SK-N-SH (cell line): ENCODE results near the gene HARS2. TPM values are rescaled to one million over a fixed set of nuclear protein-coding genes. Genes with fewer than 3 reads are reported as not detected.

Source experiments
- CTCF ChIA-PET: fragments of 300-600, 350-600 bp; formaldehyde crosslinking; extraction: SDS; loops from one replicate; lab custom pipeline; 2021; lab: Yijun Ruan, JAX
- POLR2A ChIA-PET: fragments of 350-600 bp; sonication (Branson Sonifier 250); formaldehyde crosslinking; extraction: SDS; loops from one replicate; lab custom pipeline; 2020; ENCODE audit warnings: antibody characterized with exemption, inconsistent platforms; lab: Yijun Ruan, JAX
- DNase-seq: peaks from one replicate; pipeline ENCODE4 v3.0.0; 2012
- H2AFZ ChIP-seq: fragments of 200-600 bp; sonication (generic); 2 replicates; pipeline ENCODE4 v1.8.1; 2016; ENCODE audit warnings: antibody characterized with exemption, mild to moderate bottlenecking, low read depth
- H3F3A ChIP-seq: fragments of 200-600 bp; sonication (generic); replicated peaks from 2 replicates; pipeline ENCODE3; 2016; ENCODE audit warnings: antibody characterized with exemption, mild to moderate bottlenecking; ENCODE audit not compliant: insufficient read depth
- H3K27ac ChIP-seq, 2 experiments: fragments of 200-500 bp in 1 of 2; fragments of 200-600 bp in 1 of 2; sonication (Bioruptor generic) in 1 of 2; sonication (generic), shearing (Covaris generic) in 1 of 2; 2 replicates each; pipeline versions ENCODE4 v1.5.1 to v1.6.1; 2014 to 2016; ENCODE audit warnings: low read depth in 2 of 2, inconsistent platforms in 1 of 2, low read length in 1 of 2, mild to moderate bottlenecking in 1 of 2, mixed read lengths in 1 of 2
- H3K27me3 ChIP-seq: fragments of 200-600 bp; sonication (generic), shearing (Covaris generic); 2 replicates; pipeline ENCODE4 v1.6.1; 2016; ENCODE audit warnings: mixed run types; ENCODE audit not compliant: insufficient read depth
- H3K36me3 ChIP-seq, 2 experiments: fragments of 200-500 bp in 1 of 2; fragments of 200-600 bp in 1 of 2; sonication (Bioruptor generic) in 1 of 2; sonication (generic) in 1 of 2; replicated peaks in 1 of 2; 2 replicates each; pipeline versions ENCODE3 to v1.5.1; 2014 to 2016; ENCODE audit warnings: low read length in 1 of 2, mild to moderate bottlenecking in 1 of 2; ENCODE audit not compliant: insufficient read depth in 2 of 2, control insufficient read depth in 1 of 2
- H3K4me1 ChIP-seq, 2 experiments: fragments of 200-500 bp in 1 of 2; fragments of 200-600 bp in 1 of 2; sonication (Bioruptor generic) in 1 of 2; sonication (generic), shearing (Covaris generic) in 1 of 2; 2 replicates each; pipeline versions ENCODE4 v1.5.1 to v1.6.1; 2014 to 2016; ENCODE audit warnings: low read depth in 1 of 2, low read length in 1 of 2, mixed run types in 1 of 2; ENCODE audit not compliant: insufficient read depth in 2 of 2, control insufficient read depth in 1 of 2
- H3K4me2 ChIP-seq: fragments of 200-600 bp; sonication (generic), shearing (Covaris generic); 2 replicates; pipeline ENCODE4 v1.6.1; 2017; ENCODE audit warnings: mixed run types
- H3K4me3 ChIP-seq, 2 experiments: fragments of 200-500 bp in 1 of 2; fragments of 200-600 bp in 1 of 2; sonication (Bioruptor generic) in 1 of 2; sonication (generic), shearing (Covaris generic) in 1 of 2; 2 replicates each; pipeline versions ENCODE4 v1.5.1 to v1.8.1; 2014 to 2016; ENCODE audit warnings: low read depth in 2 of 2, inconsistent platforms in 1 of 2, low read length in 1 of 2, mild to moderate bottlenecking in 1 of 2, mixed read lengths in 1 of 2, moderate library complexity in 1 of 2
- H3K79me2 ChIP-seq: fragments of 200-600 bp; sonication (generic); 2 replicates; pipeline ENCODE4 v1.8.1; 2017; ENCODE audit warnings: mild to moderate bottlenecking; ENCODE audit not compliant: insufficient read depth
- H3K9ac ChIP-seq: fragments of 200-600 bp; sonication (generic); 2 replicates; pipeline ENCODE4 v1.6.1; 2017; ENCODE audit warnings: mixed run types
- H3K9me2 ChIP-seq: fragments of 200-600 bp; sonication (generic); 2 replicates; pipeline ENCODE4 v1.6.1; 2017; ENCODE audit warnings: mixed run types
- H3K9me3 ChIP-seq: fragments of 200-600 bp; sonication (generic); 2 replicates; pipeline ENCODE4 v1.6.1; 2017; ENCODE audit warnings: mixed run types, mild to moderate bottlenecking, moderate library complexity
- H4K20me1 ChIP-seq: fragments of 200-600 bp; sonication (generic); 2 replicates; pipeline ENCODE4 v1.6.1; 2017; ENCODE audit warnings: mild to moderate bottlenecking, mixed run types; ENCODE audit not compliant: insufficient read depth
- CHD2 ChIP-seq: fragments of 150-350 bp; IDR thresholded peaks from 2 replicates; pipeline ENCODE4 v1.6.1; 2018; ENCODE audit warnings: low read length; ENCODE audit not compliant: partially characterized antibody
- ELF1 ChIP-seq: IDR thresholded peaks from 2 replicates; pipeline ENCODE4 v1.4.0; 2012
- EP300 ChIP-seq, 2 experiments: IDR thresholded peaks; 2 replicates each; pipeline versions ENCODE4 v1.4.0 to v1.6.1; 2012; ENCODE audit warnings: borderline replicate concordance in 1 of 2, low read depth in 1 of 2, low read length in 1 of 2
- FOXM1 ChIP-seq: IDR thresholded peaks from 2 replicates; pipeline ENCODE4 v1.4.0; 2012; ENCODE audit warnings: low read depth, mild to moderate bottlenecking
- GABPA ChIP-seq: IDR thresholded peaks from 2 replicates; pipeline ENCODE4 v1.4.0; 2012; ENCODE audit warnings: low read depth, mild to moderate bottlenecking
- MEF2A ChIP-seq: IDR thresholded peaks from 2 replicates; pipeline ENCODE4 v1.4.0; 2012; ENCODE audit warnings: low read depth, borderline replicate concordance
- NFIC ChIP-seq: IDR thresholded peaks from 2 replicates; pipeline ENCODE4 v1.4.0; 2012; ENCODE audit warnings: borderline replicate concordance
- NRF1 ChIP-seq: IDR thresholded peaks from 2 replicates; pipeline ENCODE4 v1.6.1; 2012; ENCODE audit warnings: low read depth, mild to moderate bottlenecking, low read length
- POLR2AphosphoS5 ChIP-seq: IDR thresholded peaks from 2 replicates; pipeline ENCODE4 v1.6.1; 2012; ENCODE audit warnings: low read depth, low read length
- RAD21 ChIP-seq: IDR thresholded peaks from 2 replicates; pipeline ENCODE4 v1.6.1; 2012; ENCODE audit warnings: mild to moderate bottlenecking, low read length
- RFX5 ChIP-seq: IDR thresholded peaks from 2 replicates; pipeline ENCODE4 v1.6.1; 2012; ENCODE audit warnings: mild to moderate bottlenecking, improper control_type of control experiment, low read length
- SIN3A ChIP-seq: IDR thresholded peaks from 2 replicates; pipeline ENCODE4 v1.6.1; 2012; ENCODE audit warnings: low read depth, mild to moderate bottlenecking, low read length, moderate library complexity, borderline replicate concordance
- SMC3 ChIP-seq: IDR thresholded peaks from 2 replicates; pipeline ENCODE4 v1.6.1; 2012; ENCODE audit warnings: low read depth, low read length, improper control_type of control experiment
- TCF12 ChIP-seq: IDR thresholded peaks from 2 replicates; pipeline ENCODE4 v1.4.0; 2012
- TEAD4 ChIP-seq: IDR thresholded peaks from 2 replicates; pipeline ENCODE4 v1.4.0; 2012; ENCODE audit warnings: mild to moderate bottlenecking, borderline replicate concordance; ENCODE audit not compliant: insufficient read depth
- YY1 ChIP-seq: IDR thresholded peaks from 2 replicates; pipeline ENCODE4 v1.4.0; 2012; ENCODE audit warnings: low read depth, mild to moderate bottlenecking
- WGBS: methylation state at CpG from one replicate; pipeline ENCODE4 v1.1.6; 2017; ENCODE audit warnings: low lambda C conversion rate; 5-methylcytosine and 5-hydroxymethylcytosine counted together
- polyA plus RNA-seq, 3 experiments: library from polyadenylated mRNA; depleted of rRNA; stranded (reverse); fragments of >200 nt; gene quantifications; 2 replicates each; pipeline ENCODE4 v1.2.3, GENCODE V29; 2012
- TF ChIP-seq, protein P1 (sequence below): fragments of 150-350 bp; IDR thresholded peaks from 2 replicates; pipeline ENCODE4 v1.6.1; 2017; ENCODE audit warnings: antibody characterized with exemption, low read length, low read depth, borderline replicate concordance
- TF ChIP-seq, protein P2 (sequence below): IDR thresholded peaks from 2 replicates; pipeline ENCODE4 v1.4.0; 2012; ENCODE audit warnings: low read depth, borderline replicate concordance
- TF ChIP-seq, protein P3 (sequence below): fragments of 200-600 bp; sonication (generic); IDR thresholded peaks from 2 replicates; pipeline ENCODE4 v1.6.1; 2017; ENCODE audit warnings: antibody characterized with exemption, mild to moderate bottlenecking, moderate library complexity
- TF ChIP-seq, protein P4 (sequence below): IDR thresholded peaks from 2 replicates; pipeline ENCODE4 v1.4.0; 2012; ENCODE audit warnings: low read depth, borderline replicate concordance
- TF ChIP-seq, protein P5 (sequence below): IDR thresholded peaks from 2 replicates; pipeline ENCODE4; 2012
- TF ChIP-seq, protein P6 (sequence below): IDR thresholded peaks from 2 replicates; pipeline ENCODE4 v1.6.1; 2012; ENCODE audit warnings: mild to moderate bottlenecking, low read depth, low read length, moderate library complexity

The HARS2 gene
- polyA plus RNA-seq, 1 of the 3 experiments (the other 2 are of a cell fraction), result 40.8 TPM

DNA sequence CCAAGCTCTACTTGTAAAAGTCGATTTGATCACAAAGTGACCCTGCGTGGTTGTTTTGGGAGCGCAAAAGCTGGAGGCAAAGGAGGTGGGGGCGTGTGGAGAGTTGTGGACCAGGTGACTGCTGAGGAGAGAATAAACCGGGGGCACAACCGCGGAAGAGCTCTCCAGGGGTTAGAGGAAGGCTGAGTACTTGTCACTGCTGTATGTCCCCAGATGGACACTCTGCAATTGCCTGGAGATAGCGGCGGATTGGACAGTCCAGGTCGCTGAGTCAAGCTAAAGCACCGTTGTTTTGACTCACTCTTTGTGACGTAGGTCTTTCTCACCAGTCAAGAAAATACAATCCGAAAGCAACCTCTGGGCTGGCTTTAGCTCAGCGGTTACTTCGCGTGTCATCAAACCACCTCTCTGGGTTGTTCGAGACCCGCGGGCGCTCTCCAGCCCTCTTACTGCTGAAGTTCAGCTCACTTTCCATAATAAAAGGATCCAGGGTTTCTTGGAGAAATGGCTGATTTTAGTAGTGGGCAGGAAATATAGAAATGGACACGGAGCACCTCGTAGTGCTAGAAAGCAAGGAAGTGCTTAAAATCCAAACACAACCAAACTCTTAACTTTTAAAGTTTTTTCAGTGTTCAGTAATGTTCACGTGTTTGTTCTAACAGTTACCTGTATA is 34.7 kb downstream of the HARS2 start:
- Histone ChIP-seq H3K4me2 (peak overlapping the region; percentile 76), H3K36me3 (no peaks in the 10 kb centered on the region), H3K27ac (peak overlapping the region in 1 of 2 experiments; percentile 26; a peak in 1 of 4 replicates), H2AFZ (peak overlapping the region; percentile 74; the same call in 1 of the 2 replicates), H4K20me1 (no peaks in the 10 kb centered on the region), H3K4me1 (no peaks in the 10 kb centered on the region; a peak in 1 of 4 replicates), H3K27me3 (no peaks in the 10 kb centered on the region), H3K9me2 (no peaks in the 10 kb centered on the region), H3K9ac (no peak overlapping the region), H3F3A (peaks cover 10% of the 10 kb centered on the region), H3K4me3 (peak overlapping the region; percentile 52 to 56), H3K79me2 (no peaks in the 10 kb centered on the region), H3K9me3 (no peaks in the 10 kb centered on the region; the same call in 1 of the 2 replicates)
- ChIA-PET CTCF (interaction anchor here (0.6 to 1.7 kb wide), 4 partner anchors 353 to 893 kb away, joined by 3 to 6 read pairs (median 4); partner anchors contain the start of genes DIAPH1 and HBEGF), POLR2A (interaction anchor here (0.6 to 1.3 kb wide), 4 partner anchors 26 to 696 kb away, joined by 3 to 6 read pairs (median 3); partner anchors contain the start of genes IK, NDUFA2 and ZMAT2)
- peak; percentile 62 for DNase-seq
- 7% methylated on average over 23 of the region's 23 CpGs for WGBS
- TF ChIP-seq NFIC (no peak; the same call in 1 of the 2 replicates), TEAD4 (peak; percentile 93), SMC3 (no peak), POLR2AphosphoS5 (no peak), YY1 (peak; percentile 61; the same call in 1 of the 2 replicates), ELF1 (no peak), FOXM1 (no peak), EP300 (IDR thresholded peaks at IDR 0.05; ENCODE audit: borderline replicate concordance in 1 of 2, low read depth in 1 of 2, low read length in 1 of 2) (no peak), CHD2 (no peak), RFX5 (peak; percentile 86), NRF1 (no peak), SIN3A (no peak; the same call in 1 of the 2 replicates), MEF2A (no peak), TCF12 (peak; percentile 19; the same call in 1 of the 2 replicates), RAD21 (no peak), GABPA (0 out of 2 replicates have a peak, but pooled peaks have one; percentile 39)
- TF ChIP-seq, protein P1, sequence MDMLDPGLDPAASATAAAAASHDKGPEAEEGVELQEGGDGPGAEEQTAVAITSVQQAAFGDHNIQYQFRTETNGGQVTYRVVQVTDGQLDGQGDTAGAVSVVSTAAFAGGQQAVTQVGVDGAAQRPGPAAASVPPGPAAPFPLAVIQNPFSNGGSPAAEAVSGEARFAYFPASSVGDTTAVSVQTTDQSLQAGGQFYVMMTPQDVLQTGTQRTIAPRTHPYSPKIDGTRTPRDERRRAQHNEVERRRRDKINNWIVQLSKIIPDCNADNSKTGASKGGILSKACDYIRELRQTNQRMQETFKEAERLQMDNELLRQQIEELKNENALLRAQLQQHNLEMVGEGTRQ, result no peak
- TF ChIP-seq, protein P2, sequence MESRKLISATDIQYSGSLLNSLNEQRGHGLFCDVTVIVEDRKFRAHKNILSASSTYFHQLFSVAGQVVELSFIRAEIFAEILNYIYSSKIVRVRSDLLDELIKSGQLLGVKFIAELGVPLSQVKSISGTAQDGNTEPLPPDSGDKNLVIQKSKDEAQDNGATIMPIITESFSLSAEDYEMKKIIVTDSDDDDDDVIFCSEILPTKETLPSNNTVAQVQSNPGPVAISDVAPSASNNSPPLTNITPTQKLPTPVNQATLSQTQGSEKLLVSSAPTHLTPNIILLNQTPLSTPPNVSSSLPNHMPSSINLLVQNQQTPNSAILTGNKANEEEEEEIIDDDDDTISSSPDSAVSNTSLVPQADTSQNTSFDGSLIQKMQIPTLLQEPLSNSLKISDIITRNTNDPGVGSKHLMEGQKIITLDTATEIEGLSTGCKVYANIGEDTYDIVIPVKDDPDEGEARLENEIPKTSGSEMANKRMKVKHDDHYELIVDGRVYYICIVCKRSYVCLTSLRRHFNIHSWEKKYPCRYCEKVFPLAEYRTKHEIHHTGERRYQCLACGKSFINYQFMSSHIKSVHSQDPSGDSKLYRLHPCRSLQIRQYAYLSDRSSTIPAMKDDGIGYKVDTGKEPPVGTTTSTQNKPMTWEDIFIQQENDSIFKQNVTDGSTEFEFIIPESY, result no peak
- TF ChIP-seq, protein P3, sequence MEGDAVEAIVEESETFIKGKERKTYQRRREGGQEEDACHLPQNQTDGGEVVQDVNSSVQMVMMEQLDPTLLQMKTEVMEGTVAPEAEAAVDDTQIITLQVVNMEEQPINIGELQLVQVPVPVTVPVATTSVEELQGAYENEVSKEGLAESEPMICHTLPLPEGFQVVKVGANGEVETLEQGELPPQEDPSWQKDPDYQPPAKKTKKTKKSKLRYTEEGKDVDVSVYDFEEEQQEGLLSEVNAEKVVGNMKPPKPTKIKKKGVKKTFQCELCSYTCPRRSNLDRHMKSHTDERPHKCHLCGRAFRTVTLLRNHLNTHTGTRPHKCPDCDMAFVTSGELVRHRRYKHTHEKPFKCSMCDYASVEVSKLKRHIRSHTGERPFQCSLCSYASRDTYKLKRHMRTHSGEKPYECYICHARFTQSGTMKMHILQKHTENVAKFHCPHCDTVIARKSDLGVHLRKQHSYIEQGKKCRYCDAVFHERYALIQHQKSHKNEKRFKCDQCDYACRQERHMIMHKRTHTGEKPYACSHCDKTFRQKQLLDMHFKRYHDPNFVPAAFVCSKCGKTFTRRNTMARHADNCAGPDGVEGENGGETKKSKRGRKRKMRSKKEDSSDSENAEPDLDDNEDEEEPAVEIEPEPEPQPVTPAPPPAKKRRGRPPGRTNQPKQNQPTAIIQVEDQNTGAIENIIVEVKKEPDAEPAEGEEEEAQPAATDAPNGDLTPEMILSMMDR, result no peak
- TF ChIP-seq, protein P4, sequence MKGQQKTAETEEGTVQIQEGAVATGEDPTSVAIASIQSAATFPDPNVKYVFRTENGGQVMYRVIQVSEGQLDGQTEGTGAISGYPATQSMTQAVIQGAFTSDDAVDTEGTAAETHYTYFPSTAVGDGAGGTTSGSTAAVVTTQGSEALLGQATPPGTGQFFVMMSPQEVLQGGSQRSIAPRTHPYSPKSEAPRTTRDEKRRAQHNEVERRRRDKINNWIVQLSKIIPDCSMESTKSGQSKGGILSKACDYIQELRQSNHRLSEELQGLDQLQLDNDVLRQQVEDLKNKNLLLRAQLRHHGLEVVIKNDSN, result no peak
- TF ChIP-seq, protein P5, sequence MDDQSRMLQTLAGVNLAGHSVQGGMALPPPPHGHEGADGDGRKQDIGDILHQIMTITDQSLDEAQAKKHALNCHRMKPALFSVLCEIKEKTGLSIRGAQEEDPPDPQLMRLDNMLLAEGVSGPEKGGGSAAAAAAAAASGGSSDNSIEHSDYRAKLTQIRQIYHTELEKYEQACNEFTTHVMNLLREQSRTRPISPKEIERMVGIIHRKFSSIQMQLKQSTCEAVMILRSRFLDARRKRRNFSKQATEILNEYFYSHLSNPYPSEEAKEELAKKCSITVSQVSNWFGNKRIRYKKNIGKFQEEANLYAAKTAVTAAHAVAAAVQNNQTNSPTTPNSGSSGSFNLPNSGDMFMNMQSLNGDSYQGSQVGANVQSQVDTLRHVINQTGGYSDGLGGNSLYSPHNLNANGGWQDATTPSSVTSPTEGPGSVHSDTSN, result no peak; the same call in 1 of the 2 replicates
- TF ChIP-seq, protein P6, sequence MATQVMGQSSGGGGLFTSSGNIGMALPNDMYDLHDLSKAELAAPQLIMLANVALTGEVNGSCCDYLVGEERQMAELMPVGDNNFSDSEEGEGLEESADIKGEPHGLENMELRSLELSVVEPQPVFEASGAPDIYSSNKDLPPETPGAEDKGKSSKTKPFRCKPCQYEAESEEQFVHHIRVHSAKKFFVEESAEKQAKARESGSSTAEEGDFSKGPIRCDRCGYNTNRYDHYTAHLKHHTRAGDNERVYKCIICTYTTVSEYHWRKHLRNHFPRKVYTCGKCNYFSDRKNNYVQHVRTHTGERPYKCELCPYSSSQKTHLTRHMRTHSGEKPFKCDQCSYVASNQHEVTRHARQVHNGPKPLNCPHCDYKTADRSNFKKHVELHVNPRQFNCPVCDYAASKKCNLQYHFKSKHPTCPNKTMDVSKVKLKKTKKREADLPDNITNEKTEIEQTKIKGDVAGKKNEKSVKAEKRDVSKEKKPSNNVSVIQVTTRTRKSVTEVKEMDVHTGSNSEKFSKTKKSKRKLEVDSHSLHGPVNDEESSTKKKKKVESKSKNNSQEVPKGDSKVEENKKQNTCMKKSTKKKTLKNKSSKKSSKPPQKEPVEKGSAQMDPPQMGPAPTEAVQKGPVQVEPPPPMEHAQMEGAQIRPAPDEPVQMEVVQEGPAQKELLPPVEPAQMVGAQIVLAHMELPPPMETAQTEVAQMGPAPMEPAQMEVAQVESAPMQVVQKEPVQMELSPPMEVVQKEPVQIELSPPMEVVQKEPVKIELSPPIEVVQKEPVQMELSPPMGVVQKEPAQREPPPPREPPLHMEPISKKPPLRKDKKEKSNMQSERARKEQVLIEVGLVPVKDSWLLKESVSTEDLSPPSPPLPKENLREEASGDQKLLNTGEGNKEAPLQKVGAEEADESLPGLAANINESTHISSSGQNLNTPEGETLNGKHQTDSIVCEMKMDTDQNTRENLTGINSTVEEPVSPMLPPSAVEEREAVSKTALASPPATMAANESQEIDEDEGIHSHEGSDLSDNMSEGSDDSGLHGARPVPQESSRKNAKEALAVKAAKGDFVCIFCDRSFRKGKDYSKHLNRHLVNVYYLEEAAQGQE, result peak; percentile 94
